ENCODE measurements around the gene CKB. TPM values are rescaled to one million over a fixed set of nuclear protein-coding genes. Genes with fewer than 3 reads are reported as not detected.

The CKB gene
- total and polyA plus RNA-seq, 2 donors (not counting 1 experiment from before 2014, with no cell fraction given), result 3.1 to 4.7 TPM

GRCh38 chr14:103536693-103537092, 14.1 kb upstream of the CKB start:
- H2AFZ ChIP-seq (ENCODE audit: insufficient read depth, low read depth, low read length, poor library complexity, severe bottlenecking), result no peak overlapping the region
- no peak overlapping the region for H3K4me2 ChIP-seq (replicated peaks; ENCODE audit: low read depth, low read length, poor library complexity, severe bottlenecking)
- H4K20me1 ChIP-seq (ENCODE audit: control insufficient read depth, insufficient read depth, low read length, poor library complexity, severe bottlenecking), result peaks cover 10% of the 10 kb centered on the region
- Mint-ChIP-seq H3K4me1 (no peaks in the 10 kb centered on the region), H3K4me3 (no peak overlapping the region), H3K9me3 (ENCODE audit: insufficient read depth) (no peaks in the 10 kb centered on the region), H3K27me3 (no peaks in the 10 kb centered on the region), H3K27ac (no peak overlapping the region)
- ChIA-PET CTCF (interaction anchor here (1.0 to 6.0 kb wide), 2 partner anchors 10 to 17 kb away, joined by 3 to 24 read pairs; no protein-coding TSS in a partner anchor), POLR2A (no interaction called here)
- 91% methylated on average over 8 of the region's 9 CpGs for WGBS (ENCODE audit: insufficient coverage)
- TF ChIP-seq CTCF (IDR thresholded peaks at IDR 0.05) (no peak), EZH2 (IDR thresholded peaks at IDR 0.05; ENCODE audit: borderline replicate concordance, insufficient read depth, low read depth, low read length, poor library complexity, severe bottlenecking) (no peak)
- no peak overlapping the region for H3K9ac ChIP-seq (ENCODE audit: low read length)
- ATAC-seq (ENCODE audit: low read depth) (no peak), DNase-seq (no peak)
- no peaks in the 10 kb centered on the region for H3K9me3 ChIP-seq (ENCODE audit: control extremely low read depth in 1 of 3, control insufficient read depth in 2 of 3, insufficient read depth in 1 of 3, low read length in 2 of 3)
- no peak overlapping the region for H3K27ac ChIP-seq (ENCODE audit: low read length in 2 of 2)
- H3K4me1 ChIP-seq (ENCODE audit: control insufficient read depth in 2 of 2, insufficient read depth in 2 of 2, low read length in 2 of 2), result no peaks in the 10 kb centered on the region
- intact Hi-C loops (cut with micrococcal nuclease), result no loop called here
- peaks cover 0 to 6% of the 10 kb centered on the region in 2 experiments for H3K36me3 ChIP-seq (replicated peaks in 1 of 2; ENCODE audit: control extremely low read depth in 1 of 2, control insufficient read depth in 1 of 2, extremely low read depth in 1 of 2, insufficient read depth in 2 of 2, low read length in 1 of 2)
- no peaks in the 10 kb centered on the region for H3K27me3 ChIP-seq (replicated peaks in 1 of 4; ENCODE audit: control extremely low read depth in 1 of 4, control insufficient read depth in 3 of 4, insufficient read depth in 4 of 4, low read length in 3 of 4)
- H3K79me2 ChIP-seq (ENCODE audit: control insufficient read depth, insufficient read depth, low read length), result no peaks in the 10 kb centered on the region
- no peak overlapping the region for H3K4me3 ChIP-seq (ENCODE audit: control extremely low read depth in 1 of 5, extremely low read depth in 1 of 5, insufficient read depth in 1 of 5, low read depth in 2 of 5, low read length in 4 of 5)

DNA sequence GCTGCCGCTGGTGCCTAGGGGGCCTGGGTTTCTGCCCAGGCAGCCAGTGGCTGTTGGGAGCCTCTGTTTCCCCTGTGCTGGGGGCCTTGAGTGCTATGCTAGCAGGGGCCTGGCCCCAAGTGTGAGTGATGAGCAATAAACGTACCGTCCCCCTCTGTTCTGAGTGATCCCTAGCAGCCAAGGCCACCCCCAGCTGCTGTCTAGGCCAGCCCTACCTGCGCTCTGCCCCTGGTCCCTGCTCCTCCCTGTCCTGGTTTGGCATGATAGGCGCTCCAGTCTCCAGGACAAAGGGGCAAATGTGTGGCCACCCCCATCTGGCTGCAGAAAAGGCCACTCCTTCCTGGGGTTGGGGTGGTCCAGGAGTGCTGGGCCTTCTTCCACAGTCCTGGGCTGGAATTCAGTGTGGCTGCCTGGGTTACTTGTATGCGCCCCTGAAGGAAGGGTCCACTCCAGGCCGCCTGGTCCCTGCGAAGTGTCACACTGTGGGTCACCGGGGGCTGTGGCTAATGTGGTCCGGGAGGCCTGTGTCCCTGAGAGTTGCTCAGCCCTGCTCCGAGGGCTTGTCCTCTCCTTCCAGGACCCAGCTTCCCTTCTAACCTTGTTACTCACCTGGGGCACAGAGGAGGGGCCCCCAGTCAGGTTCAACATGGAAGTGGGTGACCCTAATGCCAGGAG, 13.4 kb upstream of the CKB start:
- TF ChIP-seq CTCF (IDR thresholded peaks at IDR 0.05) (no peak), EZH2 (IDR thresholded peaks at IDR 0.05; ENCODE audit: borderline replicate concordance, insufficient read depth, low read depth, low read length, poor library complexity, severe bottlenecking) (no peak)
- Histone ChIP-seq H3K4me3 (ENCODE audit: control extremely low read depth in 1 of 5, extremely low read depth in 1 of 5, insufficient read depth in 1 of 5, low read depth in 2 of 5, low read length in 4 of 5) (no peak overlapping the region), H3K9ac (ENCODE audit: low read length) (no peak overlapping the region), H3K36me3 (replicated peaks in 1 of 2; ENCODE audit: control extremely low read depth in 1 of 2, control insufficient read depth in 1 of 2, extremely low read depth in 1 of 2, insufficient read depth in 2 of 2, low read length in 1 of 2) (peaks cover 0 to 9% of the 10 kb centered on the region in 2 experiments), H3K4me1 (ENCODE audit: control insufficient read depth in 2 of 2, insufficient read depth in 2 of 2, low read length in 2 of 2) (peaks cover 0 to 3% of the 10 kb centered on the region in 2 donors), H2AFZ (ENCODE audit: insufficient read depth, low read depth, low read length, poor library complexity, severe bottlenecking) (no peak overlapping the region), H3K4me2 (replicated peaks; ENCODE audit: low read depth, low read length, poor library complexity, severe bottlenecking) (no peak overlapping the region), H3K9me3 (ENCODE audit: control extremely low read depth in 1 of 3, control insufficient read depth in 2 of 3, insufficient read depth in 1 of 3, low read length in 2 of 3) (no peaks in the 10 kb centered on the region), H3K79me2 (ENCODE audit: control insufficient read depth, insufficient read depth, low read length) (peaks cover 5% of the 10 kb centered on the region), H3K27me3 (replicated peaks in 1 of 4; ENCODE audit: control extremely low read depth in 1 of 4, control insufficient read depth in 3 of 4, insufficient read depth in 4 of 4, low read length in 3 of 4) (no peaks in the 10 kb centered on the region), H3K27ac (ENCODE audit: low read length in 2 of 2) (no peak overlapping the region), H4K20me1 (ENCODE audit: control insufficient read depth, insufficient read depth, low read length, poor library complexity, severe bottlenecking) (peaks cover 16% of the 10 kb centered on the region)
- ATAC-seq (ENCODE audit: low read depth) (no peak), DNase-seq (no peak)
- H3K9me3 Mint-ChIP-seq (ENCODE audit: insufficient read depth), result no peaks in the 10 kb centered on the region
- CTCF ChIA-PET, result interaction anchor here (6.0 kb wide), 1 partner anchor 16 kb away, joined by 24 read pairs; no protein-coding TSS in a partner anchor
- peaks cover 5% of the 10 kb centered on the region for H3K4me1 Mint-ChIP-seq
- POLR2A ChIA-PET, result no interaction called here
- WGBS (ENCODE audit: insufficient coverage), result 89% methylated on average over 11 of the region's 11 CpGs
- no peaks in the 10 kb centered on the region for H3K27me3 Mint-ChIP-seq
- no peak overlapping the region for H3K27ac Mint-ChIP-seq
- intact Hi-C loops (cut with micrococcal nuclease), result no loop called here
- H3K4me3 Mint-ChIP-seq, result no peak overlapping the region
